HTR-8/SVneo (cell line): ENCODE results near the gene FOXRED1.
A peak's percentile ranks its signal among the peaks of the same experiment; 100 is the strongest.
"Not testable (repeated sequence)": the region's sequence is repeated elsewhere in the genome, so short reads cannot be mapped to it uniquely, and the experiment has no call there.

ENCODE experiments used
- DNase-seq: peaks from one replicate; pipeline ENCODE4 v3.0.0; 2011; ENCODE audit warnings: low spot score, mixed read lengths; ENCODE audit not compliant: insufficient read length
- FAIRE-seq: peaks from 2 replicates; lab custom pipeline; 2011; peaks lifted over from hg19 to GRCh38; lab: Jason Lieb, UNC

Gene FOXRED1

DNA sequence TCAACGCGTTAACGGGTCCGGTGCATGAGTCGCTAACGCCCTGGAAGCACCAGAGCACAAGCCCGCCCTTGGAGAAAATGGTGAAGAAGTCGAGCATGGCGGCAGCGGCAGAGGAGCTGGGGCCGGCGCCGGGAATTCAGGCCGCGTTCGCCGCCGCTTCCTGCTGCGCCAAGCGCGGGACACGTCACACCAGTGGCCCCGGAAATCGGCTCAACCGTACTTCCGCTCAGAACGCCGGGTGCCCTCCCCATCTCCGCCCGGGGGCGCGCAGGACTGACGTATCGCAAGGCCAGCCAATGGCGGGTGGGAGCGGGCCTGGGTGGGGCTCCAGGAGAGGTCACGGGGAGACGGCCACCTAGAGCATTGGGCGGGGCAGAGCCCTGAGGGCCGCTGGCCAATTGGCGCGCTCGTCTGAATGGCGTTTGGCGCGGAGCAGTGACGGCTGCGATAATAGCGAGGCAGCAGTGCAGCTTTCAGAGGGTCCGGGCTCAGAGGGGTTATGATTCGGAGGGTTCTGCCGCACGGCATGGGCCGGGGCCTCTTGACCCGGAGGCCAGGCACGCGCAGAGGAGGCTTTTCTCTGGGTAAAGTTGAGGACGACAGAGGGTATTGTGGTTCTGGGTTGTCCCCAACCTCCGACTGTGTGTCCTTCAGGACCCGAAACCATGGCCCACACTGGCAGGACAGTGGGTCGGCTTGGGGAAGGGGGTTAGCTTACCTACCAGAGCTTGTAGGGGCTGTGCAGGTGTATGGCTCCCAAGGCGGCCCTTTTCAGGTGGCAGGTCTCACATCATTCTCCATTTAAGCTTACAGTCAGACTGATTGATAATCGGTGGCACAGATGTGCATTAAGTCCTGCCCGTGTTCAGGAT lies at the start of gene FOXRED1, which contains the start of gene SRPRA:
TSS of gene FOXRED1 (plus strand) at position 447 of the 872 bp plus-strand sequence. CDS start at position 500, 53 bp downstream.
TSS of gene SRPRA (minus strand) at position 188 of the 872 bp plus-strand sequence. CDS start at position 97, 91 bp downstream.
- peak; percentile 94 for FAIRE-seq
- peak; percentile 97 for DNase-seq

DNA sequence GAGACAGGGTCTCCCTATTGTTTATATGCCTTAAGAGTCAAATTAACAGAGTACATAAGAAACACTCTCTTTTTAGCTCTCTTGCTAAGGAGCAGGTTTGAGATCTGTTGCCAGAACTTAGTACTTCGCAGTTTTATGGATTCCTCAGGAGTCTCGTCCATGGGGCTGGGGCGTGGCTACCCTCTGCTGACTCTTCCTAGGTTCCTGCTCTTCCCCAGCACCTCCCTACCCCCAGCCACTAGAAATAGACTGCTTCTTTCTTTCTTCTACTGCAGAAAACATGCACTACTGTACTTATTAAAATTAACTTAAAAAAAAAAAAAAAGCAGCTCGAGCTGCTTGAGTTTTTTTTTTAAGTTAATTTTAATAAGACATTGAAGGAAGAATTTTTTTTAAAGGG lies 49.4 kb upstream of the FOXRED1 start:
- no peak for DNase-seq
- FAIRE-seq: no peak

DNA sequence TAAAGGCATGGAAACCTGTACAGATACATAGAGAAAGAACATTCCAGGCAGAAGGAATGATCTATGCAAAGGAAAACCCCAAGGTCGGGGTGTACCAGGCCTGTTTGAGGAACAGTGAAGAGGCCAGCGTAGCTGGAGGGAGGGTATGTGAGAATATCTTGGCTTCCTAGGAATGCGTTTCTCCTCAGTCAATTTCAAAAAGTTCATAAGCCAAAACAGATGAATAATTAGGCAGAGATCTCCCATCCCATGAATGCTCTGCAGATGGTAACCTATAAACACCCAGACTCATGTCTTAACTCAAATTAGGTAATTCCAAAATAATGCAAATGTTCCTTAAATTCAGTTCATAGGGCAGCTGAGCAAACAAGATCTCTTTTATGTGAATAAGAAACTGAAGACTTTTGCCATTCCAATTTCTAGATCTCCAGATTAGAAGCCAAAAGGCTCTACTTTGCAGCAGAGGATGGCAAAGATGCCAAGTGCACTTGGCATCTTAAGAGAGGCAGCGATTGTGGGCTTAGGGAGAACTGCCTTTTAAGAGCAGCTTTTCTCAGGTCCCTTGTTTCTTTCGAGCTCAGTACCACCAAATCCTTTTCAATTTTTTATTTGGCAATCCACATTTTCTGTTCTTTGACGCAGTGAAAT lies 44.2 kb upstream of the FOXRED1 start:
- no peak for FAIRE-seq

DNA sequence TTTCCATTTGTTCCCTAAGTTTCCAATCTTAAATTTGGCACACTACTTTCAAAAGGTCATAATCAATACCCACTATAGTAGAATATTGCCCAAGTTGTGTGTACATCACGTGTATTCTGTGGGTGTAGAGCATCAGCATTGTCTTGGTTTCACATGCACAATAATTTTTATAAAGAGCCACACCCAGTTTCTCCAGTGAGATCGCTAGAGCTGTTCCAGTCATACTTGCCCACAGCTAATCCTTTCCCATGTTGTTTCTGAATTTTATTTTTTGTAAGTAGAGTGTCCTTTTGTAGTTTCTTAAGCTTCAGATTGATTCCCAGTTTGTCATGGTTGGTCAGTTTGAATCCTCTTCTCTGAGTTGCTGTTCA lies 43.7 kb upstream of the FOXRED1 start:
- DNase-seq (no peak), FAIRE-seq (no peak)

More for the DNA sequence above, 44.2 kb upstream of the FOXRED1 start:
- no peak for DNase-seq

DNA sequence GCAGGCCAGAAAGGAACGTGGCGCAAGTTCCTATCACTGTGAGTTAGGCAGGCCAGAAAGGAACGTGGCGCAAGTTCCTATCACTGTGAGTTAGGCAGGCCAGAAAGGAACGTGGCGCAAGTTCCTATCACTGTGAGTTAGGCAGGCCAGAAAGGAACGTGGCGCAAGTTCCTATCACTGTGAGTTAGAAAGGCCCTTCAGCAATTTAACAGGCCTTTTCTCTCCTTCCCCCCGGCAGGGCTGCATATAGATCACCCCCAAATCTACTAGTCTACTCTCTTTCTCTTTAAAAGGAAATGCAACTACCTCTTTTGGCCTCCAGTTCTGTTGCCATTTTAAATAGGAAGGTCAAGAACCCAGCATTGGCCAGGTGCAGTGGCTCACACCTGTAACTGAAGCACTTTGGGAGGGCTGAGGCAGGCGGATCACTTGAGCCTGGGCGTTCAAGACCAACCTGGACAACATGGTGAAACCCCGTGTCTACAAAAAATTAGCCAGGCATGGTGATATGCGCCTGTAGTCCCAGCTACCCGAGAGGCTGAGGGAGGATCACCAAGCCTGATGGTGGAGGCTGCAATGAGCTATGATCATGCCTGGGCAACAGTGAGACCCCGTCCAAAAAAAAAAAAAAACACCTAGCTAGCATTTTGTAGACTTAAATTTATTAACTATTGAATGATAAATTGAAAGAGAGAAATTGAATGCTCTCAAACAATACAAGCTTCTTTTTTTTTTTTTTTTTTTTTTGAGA lies 42.4 kb upstream of the FOXRED1 start:
- DNase-seq: no peak
- no peak for FAIRE-seq

DNA sequence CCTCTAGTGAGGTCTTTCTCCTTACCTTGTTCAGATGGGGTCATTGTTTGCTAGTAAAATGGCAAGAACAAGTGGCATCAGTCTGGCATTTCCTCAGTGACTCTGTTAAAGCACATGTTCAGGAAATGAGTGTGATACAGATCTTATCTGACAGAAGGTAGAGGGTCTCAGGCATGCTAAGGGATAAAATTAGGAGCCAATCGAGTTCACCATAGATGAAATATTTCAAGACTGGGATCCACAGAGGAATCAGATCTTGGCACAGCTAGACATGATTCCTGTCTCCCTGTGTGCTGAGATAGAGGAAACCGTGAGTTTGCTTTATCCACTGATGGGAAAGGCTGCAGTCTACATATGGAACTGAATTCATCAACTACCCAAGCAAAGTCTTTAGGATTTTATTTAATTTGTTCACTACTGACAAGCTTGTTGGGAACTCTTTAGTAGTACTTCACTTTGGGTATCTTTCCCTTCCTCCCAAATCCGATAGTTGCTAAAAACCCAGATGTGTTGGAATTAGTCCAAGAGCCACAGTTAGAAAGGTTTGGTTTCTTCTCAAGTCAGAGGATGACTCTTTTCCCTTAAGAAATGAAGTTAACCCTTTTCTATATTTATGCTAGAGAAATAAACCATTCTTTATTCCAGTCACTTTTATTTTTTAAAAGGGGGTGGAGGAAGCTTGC lies 39.0 kb upstream of the FOXRED1 start:
- DNase-seq (no peak), FAIRE-seq (no peak)

DNA sequence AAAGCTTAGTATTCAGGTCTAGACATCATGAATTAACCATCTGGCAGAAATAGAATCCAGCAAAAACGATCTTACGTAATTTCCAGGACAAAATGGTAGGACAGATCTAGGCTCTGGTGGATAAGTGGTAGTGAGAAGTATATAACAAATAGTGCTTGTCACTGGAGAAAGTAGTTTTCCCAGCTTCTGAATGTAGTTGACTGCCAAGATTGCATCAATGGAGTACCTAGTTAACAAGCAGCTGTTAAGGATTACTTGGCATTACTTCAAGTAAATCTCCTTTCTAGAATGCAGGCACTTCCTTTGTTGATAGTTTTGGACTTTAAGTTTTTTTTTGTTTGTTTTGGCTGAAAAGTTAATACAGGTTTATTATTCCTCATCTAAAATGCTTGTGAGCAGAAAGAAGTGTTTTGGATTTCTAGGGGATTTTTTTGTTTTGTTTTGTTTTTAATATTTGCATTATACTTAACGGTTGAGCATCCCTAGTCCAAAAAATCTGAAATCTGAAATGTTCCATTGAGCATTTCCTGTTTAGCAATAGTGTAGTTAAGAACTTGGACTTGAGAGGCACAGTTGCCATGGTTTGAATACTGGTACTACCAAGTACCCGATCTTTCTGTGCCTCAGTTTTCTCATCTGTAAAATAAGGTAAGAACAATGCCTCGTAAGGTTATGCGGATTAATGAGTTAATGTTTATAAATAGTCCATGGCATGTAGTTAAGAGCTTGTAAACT lies 37.1 kb upstream of the FOXRED1 start:
- no peak for FAIRE-seq

DNA sequence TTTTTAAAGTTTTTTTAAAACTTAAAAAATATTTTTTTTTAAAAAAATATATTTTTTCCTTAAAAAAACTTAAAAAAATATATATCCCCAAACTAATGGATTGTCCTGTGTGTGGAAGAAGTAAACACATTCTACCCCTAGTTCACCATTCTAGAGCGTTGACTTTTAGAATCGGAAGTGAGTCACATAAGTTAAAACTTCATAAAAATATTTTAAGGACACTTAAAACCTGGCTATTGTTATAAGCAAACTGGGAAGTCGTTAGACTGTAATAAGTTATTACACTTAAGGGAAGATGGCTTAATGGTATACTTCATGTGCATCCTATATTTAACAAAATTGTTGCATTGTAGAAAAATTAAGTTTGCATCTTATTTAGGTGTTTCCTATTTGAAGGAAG lies 36.3 kb upstream of the FOXRED1 start:
- DNase-seq (no peak), FAIRE-seq (no peak)

More for the DNA sequence above, 37.1 kb upstream of the FOXRED1 start:
- DNase-seq: no peak

DNA sequence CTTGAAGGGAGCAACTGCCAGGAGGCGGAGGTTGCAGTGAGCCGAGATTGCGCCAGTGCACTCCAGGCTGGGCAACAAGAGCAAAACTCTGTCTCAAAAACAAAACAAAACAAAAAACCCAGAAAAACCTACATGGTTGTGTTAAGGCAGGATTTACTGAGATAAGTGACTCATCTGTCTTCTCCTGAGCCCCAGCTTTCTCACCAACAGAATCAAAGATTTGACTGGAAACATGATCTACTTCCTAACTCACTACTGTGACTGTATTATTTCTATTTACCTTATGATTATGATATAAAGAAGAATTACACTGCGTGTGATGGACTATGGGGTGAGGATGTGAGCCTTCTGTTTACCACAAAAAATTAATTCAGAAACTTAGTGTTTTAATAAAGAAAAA lies 35.6 kb upstream of the FOXRED1 start:
- DNase-seq (no peak), FAIRE-seq (no peak)

DNA sequence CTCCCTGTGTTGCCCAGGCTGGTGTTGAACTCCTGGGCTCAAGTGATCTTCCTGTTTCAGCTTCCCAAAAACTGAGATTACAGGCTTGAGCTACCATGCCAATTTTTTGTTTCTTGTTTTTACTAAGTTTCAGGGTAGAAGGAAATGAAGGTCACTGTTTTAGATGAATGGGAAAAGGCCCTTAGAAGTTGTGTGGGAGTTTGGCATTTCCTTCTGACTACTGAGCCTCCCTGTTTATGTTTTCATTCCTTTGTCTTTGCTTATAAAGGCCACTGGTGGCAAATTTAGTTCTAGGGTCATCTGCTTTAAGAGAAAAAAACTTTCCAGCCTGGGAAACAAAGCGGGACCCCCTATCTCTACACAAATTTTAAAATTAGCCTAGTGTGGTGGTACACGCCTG lies 22.3 kb upstream of the FOXRED1 start:
- FAIRE-seq (no peak), DNase-seq (no peak)

DNA sequence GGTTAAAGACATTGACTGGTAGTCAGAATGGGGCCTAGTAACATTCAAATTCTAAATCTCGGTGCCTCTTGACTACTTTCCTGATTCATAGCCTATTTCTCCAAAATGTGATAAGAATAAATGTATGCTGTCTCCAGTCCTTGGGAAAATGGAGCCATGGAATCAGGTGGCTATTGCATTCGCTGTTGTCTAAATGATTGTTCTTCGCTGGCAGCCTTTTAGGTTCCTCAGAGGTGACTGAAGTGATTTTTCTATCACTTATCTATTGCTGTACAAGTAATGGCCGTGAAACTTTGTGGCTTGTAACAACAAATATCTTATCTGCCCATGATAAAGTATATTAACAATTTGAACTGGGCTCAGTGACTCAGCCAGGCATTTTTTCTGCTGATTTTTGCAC lies 15.7 kb upstream of the FOXRED1 start:
- DNase-seq (no peak), FAIRE-seq (no peak)

DNA sequence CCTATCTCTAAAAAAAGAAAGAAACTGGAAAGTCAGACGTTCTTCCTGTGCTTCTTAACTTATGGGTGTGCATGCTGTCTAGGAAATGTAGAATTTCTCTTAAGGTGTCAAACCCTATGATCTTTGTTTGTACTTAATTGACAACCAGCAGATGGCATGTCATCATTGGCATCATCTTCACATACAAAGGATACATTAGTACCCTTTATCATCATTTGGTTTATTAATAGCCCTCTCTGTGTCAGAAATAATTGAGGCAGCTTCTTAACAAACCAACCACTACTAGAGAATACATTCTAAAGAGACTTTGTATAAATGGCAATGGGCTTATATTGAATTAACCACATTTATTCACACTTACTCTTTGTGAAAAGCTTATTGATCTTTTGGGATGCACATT lies 14.1 kb upstream of the FOXRED1 start:
- no peak for DNase-seq
- no peak for FAIRE-seq

DNA sequence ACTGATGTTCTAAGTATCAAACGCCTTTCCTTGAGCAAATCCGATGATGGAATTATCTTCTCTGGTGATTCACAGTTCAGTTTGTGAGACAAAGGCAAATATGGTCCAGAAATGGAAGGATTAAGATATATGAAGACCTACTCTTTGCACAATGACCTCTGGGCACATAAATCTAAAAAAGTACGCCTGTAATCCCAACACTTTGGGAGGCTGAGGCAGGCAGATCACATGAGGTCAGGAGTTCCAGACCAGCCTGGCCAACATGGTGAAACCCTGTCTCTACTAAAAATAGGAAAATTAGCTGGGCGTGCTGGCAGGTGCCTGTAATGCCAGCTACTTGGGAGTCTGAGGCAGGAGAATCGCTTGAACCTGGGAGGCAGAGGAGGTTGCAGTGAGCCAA lies 13.4 kb upstream of the FOXRED1 start:
- FAIRE-seq, DNase-seq: not testable (repeated sequence)

DNA sequence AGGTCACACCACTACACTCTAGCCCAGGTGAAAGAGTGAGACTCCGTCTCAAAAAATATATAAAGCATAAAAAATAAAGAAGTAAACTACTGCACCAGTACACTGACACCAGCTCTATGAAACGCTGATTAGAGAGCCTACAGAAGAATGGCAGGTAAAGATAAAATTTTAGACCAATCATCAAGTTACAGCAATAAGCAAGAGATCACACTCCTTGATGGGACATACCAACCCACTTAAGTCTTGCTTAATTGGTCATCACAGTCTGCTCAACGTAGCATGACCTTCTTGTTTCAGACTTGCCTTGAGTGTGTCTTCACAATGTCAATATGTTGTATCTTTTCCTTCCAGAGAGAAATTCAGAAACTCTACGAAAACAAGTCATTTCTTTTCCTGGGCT lies 12.7 kb upstream of the FOXRED1 start:
- DNase-seq (no peak), FAIRE-seq (no peak)

DNA sequence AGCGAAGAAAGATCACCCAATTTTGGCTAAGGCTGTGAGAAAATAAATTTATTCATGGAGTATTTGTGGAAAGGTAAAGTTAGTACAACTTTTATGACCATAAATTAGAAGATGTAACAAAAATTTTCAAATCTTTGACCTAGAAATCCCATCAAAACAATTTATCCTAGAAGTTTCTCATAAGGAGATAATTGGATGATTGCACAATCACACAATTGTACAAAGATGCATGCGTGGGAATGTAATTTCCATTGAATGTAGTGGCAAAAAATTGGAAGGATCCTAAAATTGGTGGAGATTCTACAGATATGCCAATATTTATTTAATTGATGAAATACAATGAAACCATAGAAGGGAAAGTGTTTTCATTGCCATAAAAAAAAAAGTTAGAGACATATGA lies 11.8 kb upstream of the FOXRED1 start:
- DNase-seq: no peak
- FAIRE-seq: no peak

DNA sequence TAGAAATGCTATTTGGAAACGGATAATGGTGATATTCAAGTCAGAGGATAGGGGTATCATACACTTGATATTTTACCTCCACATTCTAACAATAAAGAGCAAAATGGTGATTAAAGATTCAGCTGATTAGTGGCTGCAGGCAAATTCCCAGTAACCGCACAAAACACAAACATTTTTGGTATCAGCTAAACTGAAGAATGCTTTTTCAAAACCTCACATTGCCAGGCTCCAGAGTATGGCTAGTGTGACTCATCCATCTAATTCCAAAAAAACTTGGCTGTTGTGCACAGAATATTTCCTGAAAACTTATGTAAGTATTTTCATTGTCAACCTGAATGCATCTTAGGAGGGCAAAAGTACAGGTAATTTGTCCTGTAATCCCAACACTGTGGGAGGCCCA lies 11.2 kb upstream of the FOXRED1 start:
- DNase-seq (no peak), FAIRE-seq (no peak)

DNA sequence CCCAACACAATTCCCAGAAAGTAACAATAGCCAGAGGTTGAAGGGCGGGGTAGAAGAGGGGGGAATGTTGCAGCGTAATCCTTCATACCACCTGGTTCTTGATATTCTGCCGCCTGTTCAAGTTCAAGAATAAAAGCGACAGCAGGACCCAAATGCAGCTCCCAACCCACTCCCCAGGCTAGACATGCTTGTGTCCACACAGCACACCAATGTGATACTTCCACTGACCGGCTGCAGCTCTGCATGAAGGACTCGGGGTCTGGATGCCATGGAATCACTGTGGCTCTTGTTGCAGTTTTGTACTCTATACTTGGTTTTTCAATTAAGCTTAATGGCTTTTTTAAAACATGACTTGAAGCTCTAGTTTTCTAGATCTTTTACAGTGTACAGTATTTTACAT lies 6.7 kb upstream of the FOXRED1 start:
- FAIRE-seq: no peak
- DNase-seq: no peak

DNA sequence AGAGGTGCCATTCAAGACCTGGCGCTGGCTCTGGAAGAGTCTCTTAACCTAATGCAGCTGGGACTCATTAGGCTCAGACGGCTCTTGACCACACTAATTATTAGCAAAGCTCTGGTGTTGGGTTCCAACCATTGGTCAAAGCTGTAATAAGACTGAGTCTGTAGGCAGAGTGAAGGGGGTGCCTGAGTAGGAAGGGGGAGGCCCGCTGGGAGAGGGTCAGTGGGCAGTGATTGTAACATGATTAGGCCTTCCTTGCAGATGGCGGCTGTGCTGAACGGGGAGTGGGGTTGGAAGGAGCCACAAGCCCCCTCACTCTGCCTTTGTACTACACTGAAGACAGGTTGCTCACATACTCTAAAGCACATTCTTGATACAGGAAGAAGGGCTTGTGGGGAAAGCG lies 5.5 kb upstream of the FOXRED1 start:
- DNase-seq (no peak), FAIRE-seq (no peak)

DNA sequence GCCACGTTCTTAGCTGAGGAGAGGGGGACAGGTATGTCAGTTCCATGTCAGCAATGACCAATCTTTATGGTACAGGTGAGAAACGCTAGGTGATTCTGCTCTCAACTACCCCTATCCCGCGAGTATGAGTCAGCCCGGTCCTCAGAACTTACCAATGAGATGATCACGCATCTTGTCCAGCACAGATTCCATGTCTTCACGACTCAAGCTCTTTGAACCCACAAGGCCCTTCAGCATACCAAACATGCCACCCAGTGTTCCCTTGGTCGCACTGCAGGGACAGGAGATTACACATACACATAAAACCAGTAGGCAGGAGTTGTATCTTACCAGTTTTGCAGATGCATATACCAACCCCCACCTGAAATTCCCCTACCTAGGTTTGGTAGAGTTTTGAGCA lies 3.1 kb upstream of the FOXRED1 start:
- FAIRE-seq (no peak), DNase-seq (no peak)

DNA sequence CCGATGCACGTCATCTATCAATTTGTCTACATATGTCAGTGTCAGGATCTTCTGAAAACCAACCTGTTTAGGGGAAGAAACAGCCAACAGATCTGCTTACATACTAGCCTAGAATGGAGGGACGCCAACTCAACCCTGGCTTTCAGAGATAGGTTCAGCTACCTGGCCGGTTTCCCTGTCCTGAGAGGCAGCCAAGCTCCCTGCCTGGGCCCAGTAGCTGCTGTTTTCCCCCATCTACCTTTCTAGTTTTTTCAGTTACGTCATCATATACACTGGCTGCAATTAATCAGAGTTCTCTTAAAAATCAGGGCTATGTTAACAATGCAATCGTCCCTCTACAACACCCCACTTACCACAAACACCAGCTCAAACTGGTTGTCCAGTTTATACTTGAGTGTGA lies 1.3 kb upstream of the FOXRED1 start:
- no peak for DNase-seq
- FAIRE-seq: no peak
